NCI-H2227 treated with DMSO at 0.1 percent for 48 hours (cell line): ENCODE results near the gene SH3RF1.
"Not testable (repeated sequence)": the region's sequence is repeated elsewhere in the genome, so short reads cannot be mapped to it uniquely, and the experiment has no call there.

Experiments
- DNase-seq: peaks from one replicate; lab custom pipeline; 2025; lab: John Stamatoyannopoulos, UW

SH3RF1 gene

GRCh38 chr4:169225812-169226211 lies 44.9 kb downstream of the SH3RF1 start:
- DNase-seq = no peak

GRCh38 chr4:169225058-169225751 lies 45.6 kb downstream of the SH3RF1 start:
- no peak for DNase-seq

- no peak for DNase-seq
Observed at GRCh38 chr4:169222761-169223160, 48.0 kb downstream of the SH3RF1 start.

GRCh38 chr4:169221662-169222061 lies 49.1 kb downstream of the SH3RF1 start:
- no peak for DNase-seq

GRCh38 chr4:169220854-169221411 lies 49.8 kb downstream of the SH3RF1 start:
- DNase-seq = no peak

- no peak for DNase-seq
Observed at GRCh38 chr4:169220447-169220846, 50.3 kb downstream of the SH3RF1 start.

- no peak for DNase-seq
Observed at GRCh38 chr4:169219440-169219839, 51.3 kb downstream of the SH3RF1 start.

- DNase-seq = no peak
Observed at GRCh38 chr4:169215656-169216055, 55.1 kb downstream of the SH3RF1 start.

GRCh38 chr4:169212981-169213380 lies 57.8 kb downstream of the SH3RF1 start:
- DNase-seq = no peak

- no peak for DNase-seq
Observed at GRCh38 chr4:169210504-169211118, 60.1 kb downstream of the SH3RF1 start.

GRCh38 chr4:169209388-169209883 lies 61.3 kb downstream of the SH3RF1 start:
- DNase-seq = no peak

GRCh38 chr4:169208516-169208915 lies 62.2 kb downstream of the SH3RF1 start:
- DNase-seq = no peak

GRCh38 chr4:169208090-169208455 lies 62.7 kb downstream of the SH3RF1 start:
- no peak for DNase-seq

GRCh38 chr4:169207436-169208089 lies 63.2 kb downstream of the SH3RF1 start:
- DNase-seq = no peak

- DNase-seq = no peak
Observed at GRCh38 chr4:169205744-169206080, 65.0 kb downstream of the SH3RF1 start.

GRCh38 chr4:169205075-169205743 lies 65.5 kb downstream of the SH3RF1 start:
- DNase-seq = no peak

- no peak for DNase-seq
Observed at GRCh38 chr4:169203891-169204290, 66.9 kb downstream of the SH3RF1 start.

GRCh38 chr4:169203278-169203677 lies 67.5 kb downstream of the SH3RF1 start:
- DNase-seq = not testable (repeated sequence)

- DNase-seq = no peak
Observed at GRCh38 chr4:169202878-169203277, 67.9 kb downstream of the SH3RF1 start.

GRCh38 chr4:169202145-169202699 lies 68.5 kb downstream of the SH3RF1 start:
- DNase-seq = no peak

- no peak for DNase-seq
Observed at GRCh38 chr4:169201222-169202144, 69.3 kb downstream of the SH3RF1 start.
